Naive thymus-derived CD4-positive, alpha-beta T cell (primary cell): ENCODE measurements around the gene MARCHF6. TPM values are rescaled to one million over a fixed set of nuclear protein-coding genes. Genes with fewer than 3 reads are reported as not detected.
A peak's percentile ranks its signal among the peaks of the same experiment; 100 is the strongest.
"Not testable (repeated sequence)": the region's sequence is repeated elsewhere in the genome, so short reads cannot be mapped to it uniquely, and the experiment has no call there.

Source experiments
- ATAC-seq: fragments of 150-1000 bp; cut with Tn5 transposase; 2 replicates; pipeline ENCODE4 v1.10.0; 2021; ENCODE audit warnings: mild to moderate bottlenecking, moderate library complexity
- CTCF ChIA-PET: fragments of 350-600 bp; sonication (Branson Sonifier 250); formaldehyde crosslinking; loops from one replicate; lab custom pipeline; 2021; ENCODE audit warnings: antibody characterized with exemption; lab: Charles Lee
- POLR2A ChIA-PET: fragments of 350-600 bp; sonication (Branson Sonifier 250); formaldehyde crosslinking; loops from one replicate; lab custom pipeline; 2021; ENCODE audit warnings: antibody characterized with exemption, inconsistent platforms; lab: Charles Lee
- DNase-seq, 9 donors: peaks; one replicate each; pipeline versions ENCODE4 v3.0.0 to v3.0.0-alpha.2; 2020 to 2022; ENCODE audit warnings: mixed read lengths in 1 of 9
- H3K27ac ChIP-seq: one replicate; pipeline ENCODE4 v1.7.0; 2013; ENCODE audit warnings: mild to moderate bottlenecking, low read depth, low read length, moderate library complexity
- H3K27me3 ChIP-seq, 2 donors: one replicate each; pipeline ENCODE4 v1.7.0; 2013; ENCODE audit warnings: low read length in 2 of 2, mild to moderate bottlenecking in 2 of 2, moderate library complexity in 2 of 2; ENCODE audit not compliant: control insufficient read depth in 2 of 2, insufficient read depth in 2 of 2
- H3K36me3 ChIP-seq, 3 experiments: 1 replicate in 2 of 3; 2 replicates in 1 of 3; pipeline ENCODE4 v1.7.0; 2013; ENCODE audit warnings: low read length in 3 of 3, mild to moderate bottlenecking in 3 of 3, moderate library complexity in 1 of 3; ENCODE audit not compliant: insufficient read depth in 3 of 3, control insufficient read depth in 2 of 3
- H3K4me1 ChIP-seq, 2 donors: one replicate each; pipeline ENCODE4 v1.7.0; 2013; ENCODE audit warnings: low read length in 2 of 2, mild to moderate bottlenecking in 2 of 2, moderate library complexity in 1 of 2; ENCODE audit not compliant: control insufficient read depth in 2 of 2, insufficient read depth in 2 of 2
- H3K4me3 ChIP-seq: 2 replicates; pipeline ENCODE4 v1.7.0; 2013; ENCODE audit warnings: mild to moderate bottlenecking, low read length
- H3K9me3 ChIP-seq, 3 experiments: 1 replicate in 2 of 3; 2 replicates in 1 of 3; pipeline ENCODE4 v1.7.0; 2013; ENCODE audit warnings: low read length in 3 of 3; ENCODE audit not compliant: control insufficient read depth in 2 of 3
- H3K27ac Mint-ChIP-seq, 9 donors: one replicate each; pipeline ENCODE4 v1.8.0; 2020 to 2022; ENCODE audit warnings: mixed read lengths in 9 of 9, mild to moderate bottlenecking in 8 of 9, moderate library complexity in 5 of 9, inconsistent platforms in 2 of 9
- H3K27me3 Mint-ChIP-seq, 5 donors: one replicate each; pipeline ENCODE4 v1.8.0; 2021 to 2022; ENCODE audit warnings: mixed read lengths in 5 of 5, mild to moderate bottlenecking in 1 of 5
- H3K36me3 Mint-ChIP-seq, 5 donors: one replicate each; pipeline ENCODE4 v1.8.0; 2020 to 2022; ENCODE audit warnings: mixed read lengths in 5 of 5, mild to moderate bottlenecking in 3 of 5, inconsistent platforms in 1 of 5
- H3K4me1 Mint-ChIP-seq, 7 donors: one replicate each; pipeline ENCODE4 v1.8.0; 2020 to 2022; ENCODE audit warnings: mixed read lengths in 7 of 7, mild to moderate bottlenecking in 3 of 7, inconsistent platforms in 1 of 7
- H3K4me3 Mint-ChIP-seq, 10 donors: one replicate each; pipeline ENCODE4 v1.8.0; 2020 to 2022; ENCODE audit warnings: mild to moderate bottlenecking in 10 of 10, mixed read lengths in 10 of 10, moderate library complexity in 6 of 10, inconsistent platforms in 2 of 10
- H3K9me3 Mint-ChIP-seq, 11 donors: one replicate each; pipeline ENCODE4 v1.8.0; 2020 to 2022; ENCODE audit warnings: mixed read lengths in 11 of 11, mild to moderate bottlenecking in 4 of 11, inconsistent platforms in 1 of 11, moderate library complexity in 1 of 11
- intact Hi-C, 2 donors: fragments of 100-400 bp; cut with micrococcal nuclease; formaldehyde crosslinking; loops; one replicate each; pipeline ENCODE4 v1.15.1; 2023
- polyA plus RNA-seq, 2 donors: library from polyadenylated mRNA; unstranded; fragments of 300-500 nt; fragmentation: Illumina TruSeq; gene quantifications; one replicate each; pipeline ENCODE4 v1.2.3, GENCODE V29; 2021
- total RNA-seq, 6 experiments: library from RNA in 5 of 6; stranded (reverse) in 5 of 6; gene quantifications; 1 replicate in 5 of 6; 2 replicates in 1 of 6; pipeline ENCODE4 v1.2.3 and lab custom pipeline; 2021 to 2026

Gene MARCHF6
- total and polyA plus RNA-seq, 7 experiments from 2014 or later: 42.5 to 211 (median 165) TPM

DNA sequence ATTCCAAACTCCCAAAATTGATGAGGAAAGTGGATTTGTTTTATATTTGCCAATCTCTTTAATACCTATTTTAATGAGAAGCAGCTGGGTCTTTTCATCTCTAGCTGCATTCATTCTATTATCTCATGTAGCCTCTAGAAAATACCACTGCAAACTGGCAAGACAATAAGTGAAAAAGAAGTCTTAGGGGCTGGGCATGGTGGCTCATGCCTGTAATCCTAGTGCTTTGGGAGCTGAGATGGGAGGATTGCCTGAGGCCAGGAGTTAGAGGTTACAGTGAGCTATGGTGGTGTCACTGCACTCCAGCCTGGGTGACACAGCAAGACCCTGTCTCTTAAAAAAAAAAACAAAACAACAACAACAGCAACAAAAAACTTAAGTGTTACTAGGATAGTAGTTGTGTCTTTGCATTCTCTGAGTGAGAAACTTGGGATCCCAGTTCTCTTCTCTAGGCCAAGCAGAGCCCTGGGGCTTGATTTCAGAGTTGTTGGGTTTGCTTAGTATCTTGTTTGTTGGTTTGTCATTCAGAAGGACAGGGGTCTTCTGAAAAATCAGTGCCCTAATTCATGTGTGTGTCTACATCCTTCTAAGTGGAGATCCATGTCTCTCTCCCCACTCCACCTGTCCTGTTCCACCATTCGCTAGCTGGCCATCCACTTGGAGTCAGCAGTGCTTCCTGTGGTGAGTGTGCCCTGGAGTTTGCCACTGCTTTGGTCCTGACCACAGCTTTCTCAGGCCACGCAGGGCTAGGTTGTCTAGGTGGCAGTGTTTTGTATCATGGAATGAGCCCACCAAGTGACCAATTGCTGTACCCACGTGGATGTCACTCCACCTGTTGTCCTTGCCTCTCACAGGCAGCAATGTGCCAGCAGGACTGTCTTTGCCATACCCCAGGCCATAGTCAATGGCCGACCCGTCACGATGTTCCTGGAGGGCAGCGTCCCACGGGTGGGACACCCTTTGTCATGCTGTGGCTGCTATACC, 19.5 kb downstream of the MARCHF6 start:
- Mint-ChIP-seq H3K27ac (peak overlapping the region in 3 of 9 donors; percentile 20 to 36 (median 29)), H3K4me3 (peak overlapping the region in 4 of 10 donors; percentile 10 to 67 (median 41)), H3K36me3 (peaks cover 4 to 29% (median 15%) of the 10 kb centered on the region in 5 donors), H3K9me3 (peaks cover 0 to 2% (median 0%) of the 10 kb centered on the region in 11 donors), H3K27me3 (no peaks in the 10 kb centered on the region), H3K4me1 (peaks cover 57 to 94% (median 88%) of the 10 kb centered on the region in 7 donors)
- H3K9me3 ChIP-seq: no peaks in the 10 kb centered on the region
- POLR2A ChIA-PET: no interaction called here
- no peak overlapping the region for H3K27ac ChIP-seq
- intact Hi-C loops: no loop called here
- peaks cover 0 to 4% (median 0%) of the 10 kb centered on the region in 3 experiments for H3K36me3 ChIP-seq
- no peak for DNase-seq
- peaks cover 13 to 39% of the 10 kb centered on the region in 2 donors for H3K4me1 ChIP-seq
- no peak overlapping the region for H3K4me3 ChIP-seq
- CTCF ChIA-PET: no interaction called here
- ATAC-seq: peak; percentile 11
- no peaks in the 10 kb centered on the region for H3K27me3 ChIP-seq

DNA sequence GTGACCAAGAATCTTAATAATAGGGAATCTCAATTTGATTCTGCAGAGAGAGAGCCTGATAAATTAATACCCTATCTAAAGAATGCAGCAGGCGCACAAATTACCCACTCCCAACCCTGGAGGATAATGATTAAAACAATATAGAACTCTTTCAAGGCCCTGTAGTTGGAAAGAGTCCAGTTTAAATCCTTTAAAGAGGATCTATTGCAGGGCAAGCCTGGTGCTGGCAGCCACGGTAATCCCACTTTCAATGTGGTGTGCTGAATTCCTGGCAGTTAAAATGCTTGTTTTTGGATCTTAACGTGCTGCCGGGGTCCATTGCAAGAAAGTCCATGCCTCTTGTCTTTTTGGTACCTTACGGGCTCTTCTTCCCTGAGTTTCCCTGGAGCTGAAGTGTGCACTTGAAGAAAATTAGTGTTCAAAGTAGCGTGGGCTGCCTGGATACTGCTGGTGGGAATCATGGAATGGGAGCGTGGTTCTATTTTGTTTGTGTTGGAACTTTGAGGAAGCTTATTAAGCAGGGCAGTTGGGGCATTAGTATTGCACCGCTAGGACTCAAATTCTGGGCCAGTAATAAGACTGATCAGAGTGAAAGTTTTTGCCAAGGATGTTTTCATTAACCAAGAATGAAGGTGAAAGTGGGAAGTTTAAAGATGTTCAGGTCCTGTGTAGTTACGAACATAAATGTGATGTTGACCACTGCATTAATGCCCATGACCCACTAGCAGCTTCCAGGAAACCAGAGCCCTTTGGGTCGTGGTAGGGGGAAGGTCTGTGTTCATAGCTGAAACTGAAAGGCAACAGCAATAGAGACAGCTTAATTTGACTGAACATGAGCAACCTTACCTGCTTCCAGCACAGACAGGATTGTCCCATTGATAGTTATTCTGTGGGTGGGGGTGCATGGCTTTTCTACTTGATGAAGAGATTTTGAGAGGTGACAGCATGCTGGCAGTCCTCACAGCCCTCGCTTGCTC, 20.8 kb downstream of the MARCHF6 start:
- H3K36me3 Mint-ChIP-seq: peaks cover 4 to 34% (median 12%) of the 10 kb centered on the region in 5 donors
- ChIA-PET POLR2A (no interaction called here), CTCF (interaction anchor here (0.6 kb wide), 1 partner anchor 86 kb away, joined by 4 read pairs; no protein-coding TSS in a partner anchor)
- H3K9me3 Mint-ChIP-seq: peaks cover 0 to 2% (median 0%) of the 10 kb centered on the region in 11 donors
- peak overlapping the region in 6 of 9 donors; percentile 0 to 49 (median 29) for H3K27ac Mint-ChIP-seq
- no peaks in the 10 kb centered on the region for H3K27me3 ChIP-seq
- H3K27ac ChIP-seq: no peak overlapping the region
- DNase-seq: no peak
- H3K36me3 ChIP-seq: peaks cover 0 to 4% (median 0%) of the 10 kb centered on the region in 3 experiments
- peaks cover 48 to 89% (median 86%) of the 10 kb centered on the region in 7 donors for H3K4me1 Mint-ChIP-seq
- peak overlapping the region in 6 of 10 donors; percentile 1 to 67 (median 30) for H3K4me3 Mint-ChIP-seq
- H3K4me3 ChIP-seq: no peak overlapping the region
- intact Hi-C loops: no loop called here
- no peaks in the 10 kb centered on the region for H3K27me3 Mint-ChIP-seq
- H3K4me1 ChIP-seq: peaks cover 13 to 38% of the 10 kb centered on the region in 2 donors
- ATAC-seq: no peak
- H3K9me3 ChIP-seq: no peaks in the 10 kb centered on the region

DNA sequence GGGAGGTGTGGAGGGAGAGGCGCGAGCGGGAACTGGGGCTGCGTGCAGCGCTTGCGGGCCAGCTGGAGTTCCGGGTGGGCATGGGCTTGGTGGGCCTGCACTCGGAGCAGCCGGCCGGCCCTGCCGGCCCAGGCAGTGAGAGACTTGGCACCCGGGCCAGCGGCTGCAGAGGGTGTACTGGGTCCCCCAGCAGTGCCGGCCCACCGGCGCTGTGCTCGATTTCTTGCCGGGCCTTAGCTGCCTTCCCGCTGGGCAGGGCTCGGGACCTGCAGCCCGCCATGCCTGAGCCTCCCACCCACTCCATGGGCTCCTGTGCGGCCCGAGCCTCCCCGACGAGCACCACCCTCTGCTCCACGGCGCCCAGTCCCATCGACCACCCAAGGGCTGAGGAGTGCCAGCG, 21.7 kb downstream of the MARCHF6 start:
- Mint-ChIP-seq H3K4me1 (peaks cover 44 to 88% (median 81%) of the 10 kb centered on the region in 7 donors), H3K36me3 (peaks cover 4 to 38% (median 14%) of the 10 kb centered on the region in 5 donors)
- H3K4me3 Mint-ChIP-seq, H3K27ac Mint-ChIP-seq, H3K4me3 ChIP-seq, ATAC-seq, CTCF ChIA-PET, H3K27me3 Mint-ChIP-seq, H3K9me3 ChIP-seq, DNase-seq, POLR2A ChIA-PET, H3K27me3 ChIP-seq, intact Hi-C loops, H3K9me3 Mint-ChIP-seq, H3K27ac ChIP-seq, H3K36me3 ChIP-seq: not testable (repeated sequence)
- peaks cover 13 to 38% of the 10 kb centered on the region in 2 donors for H3K4me1 ChIP-seq

DNA sequence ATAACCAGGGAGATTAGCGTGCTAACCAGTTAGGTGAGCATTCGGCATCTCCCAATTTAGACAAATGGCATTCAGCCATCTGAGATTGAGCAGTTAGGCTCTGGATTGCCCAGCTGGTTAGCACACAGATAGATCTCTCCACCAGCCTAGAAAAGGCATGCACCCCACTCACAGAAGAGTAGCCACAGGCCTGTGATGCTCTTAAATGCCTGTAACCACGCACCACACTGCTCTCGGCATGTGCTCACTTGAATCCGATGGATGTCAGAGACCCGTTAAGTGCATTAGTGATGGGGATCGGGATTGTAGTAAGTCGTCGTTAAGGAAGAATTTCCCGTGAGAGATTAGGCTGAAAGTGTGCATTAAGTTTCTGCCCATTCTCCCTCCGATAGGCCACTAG, 23.0 kb downstream of the MARCHF6 start:
- Histone ChIP-seq H3K4me3 (no peak overlapping the region), H3K4me1 (peaks cover 13 to 33% of the 10 kb centered on the region in 2 donors), H3K27ac (no peak overlapping the region), H3K9me3 (no peaks in the 10 kb centered on the region), H3K27me3 (no peaks in the 10 kb centered on the region), H3K36me3 (peaks cover 0 to 7% (median 4%) of the 10 kb centered on the region in 3 experiments)
- no peak for DNase-seq
- Mint-ChIP-seq H3K27me3 (no peaks in the 10 kb centered on the region), H3K27ac (peak overlapping the region in 4 of 9 donors; percentile 17 to 84 (median 41)), H3K9me3 (peaks cover 0 to 2% (median 0%) of the 10 kb centered on the region in 11 donors), H3K36me3 (peaks cover 4 to 41% (median 18%) of the 10 kb centered on the region in 5 donors), H3K4me3 (peak overlapping the region in 6 of 10 donors; percentile 37 to 79 (median 54)), H3K4me1 (peaks cover 41 to 76% (median 74%) of the 10 kb centered on the region in 7 donors)
- ChIA-PET CTCF (interaction anchor here (0.6 kb wide), 2 partner anchors 9 to 75 kb away, joined by 3 read pairs; no protein-coding TSS in a partner anchor), POLR2A (no interaction called here)
- intact Hi-C loops: loop anchor here in 1 of 2 donors (2.0 kb wide), 1 partner anchor 22 kb away; no protein-coding TSS in a partner anchor
- ATAC-seq: peak; percentile 28

DNA sequence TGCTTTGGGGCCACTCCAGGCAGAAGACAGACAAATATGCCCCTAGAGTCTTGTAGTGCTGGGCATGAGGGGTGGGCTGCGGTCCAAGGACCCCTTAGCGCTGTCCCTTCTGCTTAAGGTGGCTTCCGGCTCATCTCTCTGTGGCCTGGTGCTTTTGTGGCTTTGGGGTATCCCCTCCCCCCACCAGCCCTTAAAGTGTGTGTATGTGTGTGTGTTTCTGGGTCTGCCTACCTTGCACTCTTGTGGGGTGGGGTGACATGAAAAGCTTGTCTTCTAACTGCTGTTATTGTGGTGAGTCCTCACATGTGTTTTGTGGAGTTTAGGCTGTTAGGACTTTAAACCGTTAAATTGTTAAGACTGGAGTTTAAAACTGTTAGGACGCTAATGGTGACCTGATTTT, 23.6 kb downstream of the MARCHF6 start:
- Mint-ChIP-seq H3K27ac (peak overlapping the region in 4 of 9 donors; percentile 22 to 60 (median 55)), H3K27me3 (no peaks in the 10 kb centered on the region), H3K4me1 (peaks cover 37 to 74% (median 69%) of the 10 kb centered on the region in 7 donors), H3K36me3 (peaks cover 4 to 46% (median 18%) of the 10 kb centered on the region in 5 donors), H3K9me3 (peaks cover 0 to 2% (median 0%) of the 10 kb centered on the region in 11 donors), H3K4me3 (peak overlapping the region in 8 of 10 donors; percentile 25 to 79 (median 49))
- ATAC-seq (peak; percentile 54), DNase-seq (no peak)
- intact Hi-C loops: loop anchor here in 1 of 2 donors (2.0 kb wide), 1 partner anchor 22 kb away; no protein-coding TSS in a partner anchor
- H3K4me3 ChIP-seq: no peak overlapping the region
- POLR2A ChIA-PET: no interaction called here
- CTCF ChIA-PET: interaction anchor here (0.6 kb wide), 2 partner anchors 8 to 75 kb away, joined by 3 read pairs; no protein-coding TSS in a partner anchor
- peaks cover 13 to 28% of the 10 kb centered on the region in 2 donors for H3K4me1 ChIP-seq
- H3K27me3 ChIP-seq: no peaks in the 10 kb centered on the region
- no peak overlapping the region for H3K27ac ChIP-seq
- no peaks in the 10 kb centered on the region for H3K9me3 ChIP-seq
- peaks cover 0 to 12% (median 4%) of the 10 kb centered on the region in 3 experiments for H3K36me3 ChIP-seq
